PC-3 (cell line): ENCODE results near the gene ACTN1.

Experiments used
- CTCF ChIP-seq: fragments of 300-600 bp; sonication (generic); conservative IDR thresholded peaks from 2 replicates; pipeline ENCODE4 v1.5.1; 2017; ENCODE audit warnings: antibody characterized with exemption, low read depth, mild to moderate bottlenecking, low read length
- EZH2 ChIP-seq: fragments of 300-600 bp; sonication (generic); IDR thresholded peaks from one replicate; pipeline ENCODE4 v1.6.1; 2017; ENCODE audit warnings: antibody characterized with exemption, mild to moderate bottlenecking, low read length; ENCODE audit not compliant: unreplicated experiment
- EZH2phosphoT487 ChIP-seq: fragments of 300-600 bp; sonication (generic); IDR thresholded peaks from 2 replicates; pipeline ENCODE4 v1.6.1; 2018; ENCODE audit warnings: mild to moderate bottlenecking, antibody characterized with exemption, low read length, borderline replicate concordance

- TF ChIP-seq EZH2phosphoT487, result no peak
- no peak for TF ChIP-seq EZH2
- TF ChIP-seq CTCF, result no peak
These were observed 24.5 kb upstream of the ACTN1 start for GRCh38 chr14:69003626-69004025.
